OCI-LY1 (cell line): ENCODE measurements around the gene GFPT2.

ENCODE experiments used
- H2AFZ ChIP-seq: fragments of 200-600 bp; sonication (generic), shearing (Covaris generic); 2 replicates; pipeline ENCODE4 v1.6.0; 2014; ENCODE audit warnings: antibody characterized with exemption, mild to moderate bottlenecking, low read length
- H3F3A ChIP-seq: fragments of 200-600 bp; sonication (generic), shearing (Covaris generic); 2 replicates; pipeline ENCODE4 v1.6.0; 2014; ENCODE audit warnings: mild to moderate bottlenecking, antibody characterized with exemption, low read length, moderate library complexity; ENCODE audit not compliant: insufficient read depth
- H3K27ac ChIP-seq: fragments of 200-600 bp; sonication (generic); 2 replicates; pipeline ENCODE4 v1.5.1; 2014; ENCODE audit warnings: low read length, mixed run types, mild to moderate bottlenecking, low read depth; ENCODE audit not compliant: poor library complexity, severe bottlenecking
- H3K27me3 ChIP-seq: fragments of 200-600 bp; sonication (generic); 2 replicates; pipeline ENCODE4 v1.6.0; 2014; ENCODE audit warnings: antibody characterized with exemption, mild to moderate bottlenecking, low read length, moderate library complexity; ENCODE audit not compliant: insufficient read depth
- H3K36me3 ChIP-seq: fragments of 200-600 bp; sonication (generic); 2 replicates; pipeline ENCODE4 v1.6.1; 2014; ENCODE audit warnings: mild to moderate bottlenecking, antibody characterized with exemption, low read length, moderate library complexity, mixed read lengths; ENCODE audit not compliant: insufficient read depth
- H3K4me1 ChIP-seq: fragments of 200-600 bp; sonication (generic); 2 replicates; pipeline ENCODE4 v1.5.1; 2014; ENCODE audit warnings: mild to moderate bottlenecking, low read length, moderate library complexity; ENCODE audit not compliant: insufficient read depth, severe bottlenecking
- H3K4me2 ChIP-seq: fragments of 200-600 bp; sonication (generic), shearing (Covaris generic); 2 replicates; pipeline ENCODE4 v1.6.1; 2014; ENCODE audit warnings: low read length
- H3K4me3 ChIP-seq: fragments of 200-600 bp; sonication (generic); 2 replicates; pipeline ENCODE4 v1.5.1; 2014; ENCODE audit warnings: low read length, low read depth, mild to moderate bottlenecking, mixed read lengths; ENCODE audit not compliant: poor library complexity, severe bottlenecking
- H3K79me2 ChIP-seq: fragments of 200-600 bp; shearing (Covaris generic); 2 replicates; pipeline ENCODE4 v1.6.1; 2016; ENCODE audit warnings: mixed run types, low read length, mixed read lengths; ENCODE audit not compliant: insufficient read depth
- H3K9ac ChIP-seq: fragments of 200-600 bp; sonication (generic), shearing (Covaris generic); 2 replicates; pipeline ENCODE4 v1.6.1; 2014; ENCODE audit warnings: mild to moderate bottlenecking, low read length, mixed read lengths
- H3K9me2 ChIP-seq: fragments of 200-600 bp; sonication (generic), shearing (Covaris generic); 2 replicates; pipeline ENCODE4 v1.6.1; 2014; ENCODE audit warnings: low read depth, mild to moderate bottlenecking, low read length, mixed read lengths
- H3K9me3 ChIP-seq: fragments of 200-600 bp; shearing (Covaris generic); 2 replicates; pipeline ENCODE4 v1.6.1; 2014; ENCODE audit warnings: low read length, mixed read lengths
- H4K20me1 ChIP-seq: fragments of 200-600 bp; sonication (generic), shearing (Covaris generic); 2 replicates; pipeline ENCODE4 v1.6.0; 2016; ENCODE audit warnings: mild to moderate bottlenecking, low read length; ENCODE audit not compliant: insufficient read depth
- EZH2 ChIP-seq: fragments of 200-600 bp; sonication (generic), shearing (Covaris generic); IDR thresholded peaks from 2 replicates; pipeline ENCODE4 v1.8.0; 2017; ENCODE audit warnings: borderline replicate concordance, mixed run types, mild to moderate bottlenecking, antibody characterized with exemption, low read length, moderate library complexity, mixed read lengths
- TF ChIP-seq, protein P1 (sequence below): fragments of 200-600 bp; sonication (generic), shearing (Covaris generic); IDR thresholded peaks from 2 replicates; pipeline ENCODE4 v1.5.1; 2017; ENCODE audit warnings: mild to moderate bottlenecking, antibody characterized with exemption, low read length, moderate library complexity, mixed read lengths

Gene GFPT2

DNA sequence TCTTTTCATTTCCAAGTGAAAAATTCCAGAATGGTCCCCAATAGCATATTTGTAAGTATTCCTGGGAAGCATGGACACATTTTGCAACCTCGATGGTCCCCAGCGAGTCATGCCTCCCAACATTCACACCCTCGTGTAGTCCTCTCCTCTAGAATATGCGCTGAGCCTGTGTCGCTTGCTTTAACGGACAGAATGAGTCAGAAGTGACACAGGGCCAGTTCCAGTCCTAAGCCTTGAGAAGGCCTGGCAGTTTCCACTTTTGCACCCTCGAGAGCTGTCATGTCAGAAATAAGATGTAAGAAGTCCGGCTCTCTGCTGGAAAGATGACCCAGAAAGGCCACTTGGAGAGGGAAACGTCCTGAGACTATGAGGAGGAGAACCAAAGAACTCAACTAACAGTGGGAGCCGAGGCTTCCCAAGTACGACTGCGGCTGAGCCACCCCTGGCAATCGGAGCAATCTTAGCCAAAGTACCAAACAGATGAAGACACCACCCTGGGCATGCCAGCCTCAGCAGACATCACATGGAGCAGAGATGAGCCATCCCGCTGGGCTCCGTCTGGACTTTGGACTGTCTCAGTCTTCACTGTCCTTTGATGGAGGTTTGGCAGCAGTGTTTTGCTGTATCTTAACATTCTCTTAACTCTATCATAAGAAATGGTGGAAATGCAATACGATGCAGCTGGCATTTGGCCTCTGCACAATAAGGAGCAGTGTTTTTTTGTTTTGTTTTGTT, 42.6 kb upstream of the GFPT2 start:
- H3K9me3 ChIP-seq: no peaks in the 10 kb centered on the region
- no peak overlapping the region for H3K4me3 ChIP-seq
- no peak overlapping the region for H2AFZ ChIP-seq
- no peaks in the 10 kb centered on the region for H3K9me2 ChIP-seq
- no peak overlapping the region for H3K9ac ChIP-seq
- no peaks in the 10 kb centered on the region for H4K20me1 ChIP-seq
- no peaks in the 10 kb centered on the region for H3K27me3 ChIP-seq
- no peak for TF ChIP-seq EZH2
- TF ChIP-seq, protein P1, sequence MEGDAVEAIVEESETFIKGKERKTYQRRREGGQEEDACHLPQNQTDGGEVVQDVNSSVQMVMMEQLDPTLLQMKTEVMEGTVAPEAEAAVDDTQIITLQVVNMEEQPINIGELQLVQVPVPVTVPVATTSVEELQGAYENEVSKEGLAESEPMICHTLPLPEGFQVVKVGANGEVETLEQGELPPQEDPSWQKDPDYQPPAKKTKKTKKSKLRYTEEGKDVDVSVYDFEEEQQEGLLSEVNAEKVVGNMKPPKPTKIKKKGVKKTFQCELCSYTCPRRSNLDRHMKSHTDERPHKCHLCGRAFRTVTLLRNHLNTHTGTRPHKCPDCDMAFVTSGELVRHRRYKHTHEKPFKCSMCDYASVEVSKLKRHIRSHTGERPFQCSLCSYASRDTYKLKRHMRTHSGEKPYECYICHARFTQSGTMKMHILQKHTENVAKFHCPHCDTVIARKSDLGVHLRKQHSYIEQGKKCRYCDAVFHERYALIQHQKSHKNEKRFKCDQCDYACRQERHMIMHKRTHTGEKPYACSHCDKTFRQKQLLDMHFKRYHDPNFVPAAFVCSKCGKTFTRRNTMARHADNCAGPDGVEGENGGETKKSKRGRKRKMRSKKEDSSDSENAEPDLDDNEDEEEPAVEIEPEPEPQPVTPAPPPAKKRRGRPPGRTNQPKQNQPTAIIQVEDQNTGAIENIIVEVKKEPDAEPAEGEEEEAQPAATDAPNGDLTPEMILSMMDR: no peak
- no peak overlapping the region for H3K27ac ChIP-seq
- no peaks in the 10 kb centered on the region for H3K79me2 ChIP-seq
- no peaks in the 10 kb centered on the region for H3F3A ChIP-seq
- no peak overlapping the region for H3K4me2 ChIP-seq
- H3K4me1 ChIP-seq: no peaks in the 10 kb centered on the region
- no peaks in the 10 kb centered on the region for H3K36me3 ChIP-seq

DNA sequence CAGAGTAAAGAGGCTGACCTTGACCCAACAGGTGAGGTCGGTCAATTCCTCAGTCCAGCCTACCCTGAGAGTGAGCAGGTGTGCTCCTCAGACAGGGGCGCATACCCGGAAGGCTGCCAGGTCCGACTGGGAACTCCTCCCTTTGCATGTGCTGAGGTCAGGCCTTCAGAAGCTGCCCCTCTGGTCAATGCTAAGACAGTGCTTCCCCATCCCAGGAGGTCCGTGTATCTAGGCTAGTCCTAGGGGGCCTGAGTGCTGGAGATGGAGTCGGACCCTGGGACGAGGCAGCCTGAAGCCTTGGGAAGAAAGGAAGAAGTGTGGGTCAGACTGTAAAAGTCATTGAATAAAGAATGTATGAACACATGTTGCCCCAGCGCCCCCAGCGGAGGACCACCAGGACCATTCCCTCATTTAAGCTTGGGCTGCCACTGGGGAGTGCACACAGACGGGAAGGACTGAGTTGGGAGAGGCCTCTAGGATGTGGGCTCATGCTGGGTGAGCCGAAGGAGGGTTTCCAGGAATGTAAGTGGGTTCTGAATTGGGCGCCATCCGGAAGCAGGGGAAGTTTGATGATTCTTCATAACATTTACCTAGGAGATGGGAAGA, 41.0 kb upstream of the GFPT2 start:
- H3K36me3 ChIP-seq: no peaks in the 10 kb centered on the region
- H3F3A ChIP-seq: no peaks in the 10 kb centered on the region
- no peaks in the 10 kb centered on the region for H3K27me3 ChIP-seq
- no peaks in the 10 kb centered on the region for H4K20me1 ChIP-seq
- no peaks in the 10 kb centered on the region for H3K9me3 ChIP-seq
- no peak for TF ChIP-seq EZH2
- TF ChIP-seq, protein P1: no peak
- no peaks in the 10 kb centered on the region for H3K79me2 ChIP-seq
- H3K9me2 ChIP-seq: no peaks in the 10 kb centered on the region
- H3K4me3 ChIP-seq: no peak overlapping the region
- H3K4me2 ChIP-seq: no peak overlapping the region
- H3K9ac ChIP-seq: no peak overlapping the region
- H3K4me1 ChIP-seq: no peaks in the 10 kb centered on the region
- H2AFZ ChIP-seq: no peak overlapping the region
- H3K27ac ChIP-seq: no peak overlapping the region

DNA sequence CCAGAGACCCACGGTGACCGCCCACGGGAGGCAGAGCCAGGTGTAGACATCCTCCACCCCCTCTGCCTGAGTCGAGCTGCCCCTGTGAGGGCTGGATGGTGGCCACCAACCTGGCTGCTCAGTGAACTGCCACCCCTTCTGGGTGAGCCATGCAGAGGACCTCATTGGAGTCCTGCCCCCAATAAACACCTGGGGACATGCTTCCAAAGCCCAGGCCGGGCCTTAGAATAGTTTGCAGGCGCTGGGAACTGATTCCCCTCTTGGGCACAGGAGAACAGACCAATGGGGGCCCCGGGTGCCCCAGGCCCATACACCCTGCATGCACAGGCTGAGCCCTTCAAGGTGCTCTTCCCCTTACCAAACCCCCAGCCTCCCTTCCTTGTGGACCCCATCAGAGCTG, 38.1 kb upstream of the GFPT2 start:
- no peak overlapping the region for H3K27ac ChIP-seq
- no peaks in the 10 kb centered on the region for H3K4me1 ChIP-seq
- no peaks in the 10 kb centered on the region for H3F3A ChIP-seq
- no peaks in the 10 kb centered on the region for H3K27me3 ChIP-seq
- H3K9me3 ChIP-seq: no peaks in the 10 kb centered on the region
- TF ChIP-seq EZH2: no peak
- TF ChIP-seq, protein P1: no peak
- H4K20me1 ChIP-seq: no peaks in the 10 kb centered on the region
- no peak overlapping the region for H3K4me2 ChIP-seq
- H3K79me2 ChIP-seq: no peaks in the 10 kb centered on the region
- H3K4me3 ChIP-seq: no peak overlapping the region
- H3K9ac ChIP-seq: no peak overlapping the region
- H2AFZ ChIP-seq: no peak overlapping the region
- no peaks in the 10 kb centered on the region for H3K9me2 ChIP-seq
- no peaks in the 10 kb centered on the region for H3K36me3 ChIP-seq
